Activated naive CD4-positive, alpha-beta T cell (primary cell): Measurements from ENCODE around the gene CAPN5.

Experiments
- DNase-seq, 4 experiments: peaks; one replicate each; lab custom pipeline; 2025; lab: John Stamatoyannopoulos, UW

Gene CAPN5

GRCh38 chr11:77064648-77065217, 2.0 kb upstream of the CAPN5 start:
- DNase-seq, result no peak

DNA sequence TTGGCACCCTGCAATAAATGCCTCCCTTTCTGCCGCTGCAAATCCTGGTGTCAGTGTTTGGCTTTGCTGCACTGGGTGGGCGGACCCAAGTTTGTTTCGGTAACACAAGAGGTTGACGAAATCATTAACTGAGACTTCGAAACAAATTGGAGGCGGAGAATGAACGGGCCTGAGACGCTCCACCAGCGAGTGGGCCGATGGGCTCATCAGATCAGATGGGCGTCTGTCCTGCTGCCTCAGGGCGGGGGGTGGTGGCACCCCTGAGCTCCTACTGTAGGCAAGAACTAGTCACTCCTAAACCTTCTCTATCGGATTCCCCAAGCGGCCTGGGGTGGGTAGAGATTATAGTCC, 918 bp upstream of the CAPN5 start:
- DNase-seq, result no peak

GRCh38 chr11:77067861-77068443, 1.2 kb downstream of the CAPN5 start:
- no peak for DNase-seq

- no peak for DNase-seq
Observed at GRCh38 chr11:77068457-77069335, 1.9 kb downstream of the CAPN5 start.

GRCh38 chr11:77069336-77069968, 2.7 kb downstream of the CAPN5 start:
- no peak for DNase-seq

- no peak for DNase-seq
Observed at GRCh38 chr11:77069969-77070582, 3.3 kb downstream of the CAPN5 start.

DNA sequence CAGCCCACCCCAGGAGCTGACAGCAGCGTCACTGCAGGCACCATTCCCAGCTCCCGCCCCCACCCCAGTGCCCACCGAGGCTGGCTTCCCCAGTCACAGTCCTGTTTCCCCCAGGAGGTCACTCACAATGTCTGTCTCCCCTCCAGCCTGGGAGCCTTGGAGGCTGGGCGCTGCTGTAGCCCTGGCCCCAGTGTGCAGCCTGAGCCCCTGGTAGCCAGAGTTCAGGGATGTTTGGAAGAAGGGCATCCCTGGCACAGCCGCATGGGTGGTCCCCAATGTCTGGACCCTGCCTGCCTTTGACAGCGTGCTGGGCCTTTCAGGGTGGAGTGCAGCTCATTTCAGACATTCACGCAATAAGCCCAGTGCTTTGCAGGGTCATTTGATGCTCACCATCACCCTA, 4.3 kb downstream of the CAPN5 start:
- DNase-seq, result no peak

GRCh38 chr11:77071671-77072605, 5.2 kb downstream of the CAPN5 start:
- DNase-seq, result no peak

GRCh38 chr11:77072851-77073327, 6.1 kb downstream of the CAPN5 start:
- no peak for DNase-seq

GRCh38 chr11:77073328-77074001, 6.7 kb downstream of the CAPN5 start:
- DNase-seq, result no peak

DNA sequence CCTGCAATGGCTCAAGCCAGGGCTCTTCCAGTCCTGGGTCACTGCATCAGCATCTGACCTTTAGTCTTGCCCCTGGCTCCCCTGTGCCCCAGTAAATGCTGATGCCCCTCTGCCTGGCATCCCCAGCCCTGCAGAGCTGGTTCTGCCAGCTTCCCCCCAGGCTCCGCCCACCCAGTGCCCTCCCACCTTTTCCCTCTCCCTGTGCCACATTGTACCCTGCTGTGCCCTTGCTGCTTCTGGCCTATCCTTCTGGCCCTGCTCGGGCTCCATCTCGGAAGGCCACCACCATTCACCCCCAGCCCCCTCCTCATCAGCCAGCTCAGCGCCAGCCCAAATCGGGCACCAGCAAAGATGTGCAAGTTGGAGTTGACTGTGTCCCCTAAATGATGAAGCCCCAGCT, 7.4 kb downstream of the CAPN5 start:
- DNase-seq, result no peak

DNA sequence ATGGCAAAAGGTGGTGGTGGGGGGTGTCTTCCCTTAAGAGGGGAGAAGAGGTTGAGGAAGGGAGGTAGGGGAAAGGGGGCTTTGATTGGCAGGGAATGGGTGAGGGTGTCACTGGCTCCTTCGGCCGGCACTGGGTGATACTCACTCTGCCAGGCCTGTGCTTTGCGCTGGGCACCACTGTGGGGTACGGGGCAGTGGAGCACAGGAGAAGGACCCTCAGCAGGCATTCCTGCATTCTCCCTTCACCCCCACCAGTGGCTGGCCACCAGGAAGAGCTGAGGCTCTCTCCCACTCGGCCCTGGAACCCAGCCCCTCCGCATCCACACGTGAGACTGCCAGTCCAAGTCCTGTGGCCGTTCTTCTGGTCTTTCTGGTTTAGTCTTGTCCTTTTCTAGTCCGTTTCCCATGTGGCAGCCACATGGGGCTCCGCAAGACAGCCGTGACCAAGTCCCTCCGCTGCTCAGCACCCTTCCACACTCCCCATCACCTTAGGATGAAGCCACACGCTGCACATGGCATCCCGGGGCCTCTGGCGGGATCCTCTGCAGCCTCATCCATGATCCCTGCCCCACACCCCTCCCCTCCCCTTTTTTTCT, 8.0 kb downstream of the CAPN5 start:
- no peak for DNase-seq

- no peak for DNase-seq
Observed at GRCh38 chr11:77075425-77075905, 8.7 kb downstream of the CAPN5 start.

DNA sequence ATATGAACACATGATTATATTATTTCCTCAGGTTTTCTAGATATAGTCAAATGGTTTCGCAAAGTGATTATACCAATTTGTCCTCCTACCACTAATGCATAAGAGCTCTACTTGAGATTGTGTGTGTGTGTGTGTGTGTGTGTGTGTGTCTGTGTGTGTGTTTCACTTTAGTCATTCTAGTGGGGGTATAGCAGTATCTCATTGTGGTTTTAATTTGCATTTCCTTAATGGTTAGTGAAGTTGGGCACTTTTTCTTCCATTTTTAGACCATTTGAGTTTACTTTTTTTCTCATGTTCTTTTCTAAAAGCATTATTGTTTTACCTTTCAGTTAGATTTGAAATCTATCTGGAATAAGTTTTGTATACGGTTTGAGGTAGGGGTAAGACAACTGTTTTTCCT, 12.9 kb downstream of the CAPN5 start:
- DNase-seq, result no peak

- DNase-seq, result no peak
Observed at GRCh38 chr11:77080643-77081210, 14.0 kb downstream of the CAPN5 start.

GRCh38 chr11:77081381-77081851, 14.6 kb downstream of the CAPN5 start:
- no peak for DNase-seq

GRCh38 chr11:77081976-77082836, 15.4 kb downstream of the CAPN5 start:
- DNase-seq, result peak in 1 of 4 experiments; percentile 8

GRCh38 chr11:77082838-77083565, 16.2 kb downstream of the CAPN5 start:
- peak in 2 of 4 experiments; percentile 31 to 42 for DNase-seq
